Measurements from ENCODE around the gene CARM1.
"Not testable (repeated sequence)": the region's sequence is repeated elsewhere in the genome, so short reads cannot be mapped to it uniquely, and the experiment has no call there.

Gene CARM1

GRCh38 chr19:10876459-10877240 is 5.3 kb downstream of the CARM1 start:
- DNase-seq = no peak

DNA sequence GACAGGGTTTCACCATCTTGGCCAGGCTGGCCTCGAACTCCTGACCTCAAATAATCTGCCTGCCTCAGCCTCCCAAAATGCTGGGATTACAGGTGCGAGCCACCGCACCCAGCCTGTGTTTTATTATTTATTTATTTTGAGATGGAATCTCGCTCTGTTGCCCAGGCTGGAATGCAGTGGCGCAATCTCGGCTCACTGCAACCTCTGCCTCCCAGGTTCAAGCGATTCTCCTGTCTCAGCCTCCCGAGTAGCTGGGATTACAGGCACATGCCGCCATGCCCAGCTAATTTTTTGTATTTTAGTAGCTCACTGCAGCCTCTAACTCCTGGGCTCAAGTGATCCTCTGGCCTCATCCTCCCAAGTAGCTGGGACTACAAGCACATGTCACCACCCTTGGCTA is 6.3 kb downstream of the CARM1 start:
- DNase-seq = not testable (repeated sequence)

DNA sequence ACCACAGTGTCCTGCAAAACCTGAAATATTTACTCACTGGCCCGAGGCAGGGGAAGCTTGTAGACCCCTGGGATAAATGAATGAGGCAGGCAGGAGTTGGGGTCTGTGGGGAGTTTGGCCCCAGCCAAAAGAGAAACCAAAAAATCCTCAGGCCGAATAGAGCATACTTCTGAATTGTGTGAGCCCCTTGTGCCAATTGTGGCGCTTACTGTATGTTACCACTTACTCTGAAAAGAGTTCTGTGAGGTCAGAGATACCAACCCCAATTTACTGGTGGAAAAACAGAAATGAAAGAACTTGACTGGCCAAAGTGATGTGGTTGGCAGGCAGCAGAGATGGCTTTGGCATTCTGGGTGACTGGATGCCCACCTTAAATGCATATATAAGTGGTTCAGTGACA is 6.9 kb downstream of the CARM1 start:
- no peak for DNase-seq

- DNase-seq = no peak
Measured at GRCh38 chr19:10881403-10882107, 10.2 kb downstream of the CARM1 start.

GRCh38 chr19:10882108-10882457 is 10.7 kb downstream of the CARM1 start:
- no peak for DNase-seq

- no peak for DNase-seq
Measured at GRCh38 chr19:10884274-10884673, 12.9 kb downstream of the CARM1 start.

GRCh38 chr19:10885201-10886169 is 14.1 kb downstream of the CARM1 start:
- DNase-seq = no peak

DNA sequence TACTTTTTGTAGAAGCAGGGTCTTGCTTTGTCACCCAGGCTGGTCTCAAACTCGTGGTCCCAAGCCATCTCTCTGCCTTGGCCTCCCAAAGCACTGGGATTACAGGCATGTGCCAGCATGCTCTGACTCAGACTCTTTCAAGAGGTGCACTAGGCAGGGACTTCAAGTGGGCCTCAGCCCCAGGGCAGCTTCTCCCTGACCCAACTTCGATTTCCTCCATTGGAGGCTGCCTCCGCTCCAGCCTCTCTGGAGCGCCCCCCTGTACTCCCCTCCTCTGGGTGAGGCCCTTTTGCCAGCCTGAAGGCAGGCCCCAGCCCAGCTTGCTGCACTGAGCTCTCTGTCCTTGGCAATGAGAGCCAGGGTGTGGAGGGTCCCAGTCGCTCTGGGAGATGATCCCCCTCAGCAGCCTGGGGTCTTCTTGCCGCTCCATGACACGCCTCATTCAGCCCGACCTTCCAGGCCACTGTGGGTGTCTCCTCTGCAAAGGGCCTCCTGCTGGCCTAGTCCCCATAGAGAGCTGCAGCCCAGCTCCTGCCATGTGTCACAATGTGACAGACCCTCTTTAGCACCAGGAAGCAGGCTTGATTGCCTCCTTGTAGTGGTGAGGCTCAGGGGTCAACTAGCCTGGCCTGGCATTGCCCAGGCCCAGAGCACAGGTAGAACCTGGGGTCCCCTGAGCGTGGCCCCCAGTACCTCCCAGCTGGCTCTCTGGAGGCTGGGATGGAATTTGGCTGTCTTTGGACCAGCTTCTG is 16.4 kb downstream of the CARM1 start:
- no peak for DNase-seq

- DNase-seq = no peak
Measured at GRCh38 chr19:10888421-10888866, 17.1 kb downstream of the CARM1 start.

DNA sequence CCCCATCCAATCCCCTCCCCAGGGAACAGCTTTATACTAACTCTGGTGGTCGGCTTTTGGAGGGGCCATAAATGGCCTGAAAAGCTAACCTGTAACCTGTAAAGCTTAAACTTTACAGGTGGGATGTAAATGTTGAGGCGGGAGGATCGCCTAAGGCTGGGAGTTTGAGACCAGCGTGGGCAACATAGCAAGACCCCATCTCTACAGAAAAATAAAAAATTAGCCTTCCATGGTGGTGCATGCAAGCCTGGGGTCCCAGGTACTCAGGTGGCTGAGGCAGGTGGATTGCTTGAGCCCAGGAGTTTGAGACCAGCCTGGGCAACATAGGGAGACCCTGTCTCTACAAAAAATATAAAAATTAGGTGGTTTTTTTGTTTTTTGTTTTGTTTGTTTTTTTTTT is 18.5 kb downstream of the CARM1 start:
- DNase-seq = no peak

DNA sequence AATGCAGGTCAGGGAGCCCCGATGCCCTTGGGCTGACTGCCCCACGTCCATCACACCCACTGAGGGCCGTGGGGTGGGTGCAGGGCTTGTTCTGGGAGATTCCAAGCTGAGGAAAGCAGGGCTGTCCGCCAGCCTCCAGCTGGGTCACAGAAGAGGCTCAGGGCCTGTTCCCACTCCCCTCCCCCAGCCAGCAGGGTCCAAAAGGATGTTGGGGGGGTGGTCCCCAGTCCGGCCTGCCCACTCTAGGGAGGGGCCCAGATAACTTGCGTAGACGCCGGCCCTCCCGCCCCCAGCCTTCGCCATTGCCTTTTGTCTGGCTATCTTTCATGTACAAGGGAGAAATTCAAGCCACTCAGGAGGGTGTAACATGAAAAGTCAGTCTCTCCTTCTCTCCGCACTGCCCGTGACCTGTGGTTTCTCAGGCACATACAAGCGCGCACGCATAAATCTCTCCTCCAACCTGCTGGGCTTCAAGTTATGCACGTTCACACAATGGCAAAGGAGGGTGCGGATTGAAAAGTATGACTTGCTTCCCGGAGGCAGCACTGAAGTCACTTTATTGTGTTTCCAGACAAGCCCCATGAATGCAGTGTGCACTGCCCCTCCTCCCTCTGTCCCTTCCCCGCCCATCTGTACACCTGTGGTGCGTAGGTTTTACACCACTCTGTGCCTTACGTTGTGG is 20.2 kb downstream of the CARM1 start:
- no peak for DNase-seq

GRCh38 chr19:10892256-10892655 is 20.9 kb downstream of the CARM1 start:
- no peak for DNase-seq

GRCh38 chr19:10894911-10895213 is 23.5 kb downstream of the CARM1 start:
- no peak for DNase-seq

DNA sequence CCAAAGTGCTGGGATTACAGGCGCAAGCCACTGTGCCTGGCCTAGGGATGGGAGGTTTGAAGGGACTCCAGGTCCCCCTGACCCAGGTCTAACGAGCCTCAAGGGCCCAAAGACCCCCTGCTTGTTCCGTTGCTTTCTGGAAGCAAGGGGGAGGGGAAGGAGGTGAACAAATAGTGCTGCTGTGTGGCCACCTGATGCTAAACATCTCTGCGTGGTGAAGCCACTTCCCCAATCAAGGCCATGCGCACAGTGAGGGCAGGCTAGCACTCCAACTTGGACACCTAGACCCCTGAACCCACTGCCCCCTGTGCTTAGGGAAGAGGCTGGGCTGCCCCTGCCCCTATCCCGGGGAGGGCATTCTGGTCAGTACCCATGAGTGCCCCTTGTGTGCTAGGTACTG is 24.0 kb downstream of the CARM1 start:
- DNase-seq = no peak

DNA sequence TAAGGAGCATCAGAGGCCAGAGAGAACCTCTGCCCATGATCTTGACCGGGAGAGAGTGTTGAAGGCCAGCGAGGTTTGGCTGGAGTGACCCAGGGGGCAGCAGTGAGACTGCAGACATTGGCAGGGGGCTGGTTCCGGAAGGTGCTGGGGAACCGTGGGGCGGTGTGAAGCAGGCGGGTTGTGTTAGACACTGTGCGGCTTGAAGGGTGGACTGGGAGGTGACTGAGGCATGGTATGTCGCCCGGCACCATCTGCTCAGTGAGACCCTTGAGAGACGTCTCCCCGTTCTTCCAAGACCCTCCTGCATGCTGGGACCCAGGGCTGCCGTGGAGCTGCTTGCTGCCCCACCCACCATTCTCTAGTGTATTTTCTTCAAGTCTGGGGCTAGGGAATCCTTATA is 24.6 kb downstream of the CARM1 start:
- DNase-seq = no peak

DNA sequence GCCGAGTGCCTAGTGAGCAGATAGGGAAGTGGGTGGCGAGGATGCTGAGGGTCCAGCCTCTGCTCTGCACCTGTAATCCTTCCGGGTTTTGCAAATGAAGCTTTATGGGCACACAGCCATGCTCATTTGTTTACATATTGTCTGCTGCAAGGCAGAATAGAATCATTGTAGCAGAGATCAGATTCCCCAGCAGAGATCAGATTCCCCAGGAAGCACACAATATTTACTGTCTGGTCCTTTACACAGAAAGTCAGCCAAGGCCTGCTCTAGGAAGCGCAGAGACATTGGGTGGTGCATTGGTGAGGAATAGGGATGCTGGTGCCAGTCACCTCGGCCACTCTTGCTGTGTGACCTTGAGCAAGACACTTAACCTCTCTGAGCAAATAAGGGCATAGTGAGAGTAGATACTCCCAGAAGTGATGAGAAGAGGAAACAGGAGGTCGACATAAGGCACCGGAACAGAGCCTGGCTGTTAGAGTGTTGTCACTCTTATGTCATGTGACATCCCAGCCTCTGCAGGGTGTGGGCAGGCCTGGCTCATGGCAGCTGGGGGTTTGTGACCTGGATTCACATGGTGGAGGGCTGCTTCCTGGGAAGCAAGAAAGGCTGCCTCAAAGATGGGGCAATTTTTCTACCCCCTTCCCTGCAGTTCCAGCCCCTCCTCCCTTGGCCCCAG is 25.6 kb downstream of the CARM1 start:
- DNase-seq = no peak

- no peak for DNase-seq
Measured at GRCh38 chr19:10898633-10899032, 27.3 kb downstream of the CARM1 start.

DNA sequence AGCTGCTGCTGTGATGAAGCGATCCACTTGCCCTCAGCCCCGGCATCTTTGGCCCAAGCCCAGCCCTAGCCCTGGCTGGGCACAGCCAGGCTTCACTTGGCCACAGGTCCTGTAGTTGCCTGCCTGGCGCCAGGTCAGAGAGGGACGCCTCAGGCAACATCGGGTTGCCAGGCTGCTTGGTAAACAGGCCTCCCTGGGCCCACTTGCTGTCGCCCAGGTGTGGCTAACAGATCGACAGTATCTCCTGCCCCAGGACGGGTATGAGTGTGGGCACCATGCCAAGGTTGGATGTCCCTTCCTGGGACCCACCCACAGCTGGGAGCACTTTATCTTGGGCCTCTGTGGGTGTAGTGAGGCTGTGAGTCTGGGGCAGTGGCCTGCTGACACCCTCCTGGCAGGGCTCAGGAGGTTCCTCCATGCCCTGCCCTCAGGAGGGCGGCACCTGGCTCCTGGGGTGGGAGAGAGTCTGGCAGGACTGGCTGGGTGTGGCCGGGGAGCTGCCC is 27.8 kb downstream of the CARM1 start:
- DNase-seq = no peak

- DNase-seq = no peak
Measured at GRCh38 chr19:10907925-10908324, 36.6 kb downstream of the CARM1 start.

DNA sequence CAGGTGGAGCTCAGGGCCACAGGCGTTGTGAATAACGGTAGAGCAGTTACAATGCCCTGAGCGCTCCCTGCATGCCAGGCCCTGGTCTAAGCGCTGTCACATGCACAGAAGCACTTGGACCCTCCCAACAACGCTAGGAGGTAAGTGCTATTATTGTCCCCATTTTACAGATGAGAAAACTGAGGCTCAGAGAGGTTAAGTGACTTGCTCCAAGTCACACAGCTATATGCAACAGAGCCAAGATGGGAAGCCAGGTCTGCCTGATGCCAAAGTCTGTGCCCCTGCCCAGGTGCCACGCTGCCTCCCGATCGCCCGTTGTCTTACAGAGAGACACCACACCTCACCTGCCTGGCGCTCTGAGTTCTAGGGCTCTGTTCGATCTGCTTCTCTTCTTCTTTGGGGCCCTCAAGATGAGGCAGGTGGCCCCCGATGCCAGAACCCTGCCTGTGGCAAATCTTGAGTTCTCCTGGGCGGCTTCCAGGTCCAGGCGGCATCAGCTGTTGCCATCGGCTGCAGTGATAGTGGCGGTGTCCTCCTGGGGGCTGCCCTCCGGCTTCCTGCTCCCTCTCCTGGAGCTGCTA is 37.1 kb downstream of the CARM1 start:
- DNase-seq = no peak
